GM13976 (cell line): ENCODE data around the gene MYOM3.
"Not testable (repeated sequence)": the region's sequence is repeated elsewhere in the genome, so short reads cannot be mapped to it uniquely, and the experiment has no call there.

Source experiments
- DNase-seq: peaks from one replicate; pipeline ENCODE4 v3.0.0; 2012; ENCODE audit warnings: low spot score
- in situ Hi-C: fragments of 300-500 bp; cut with MboI; formaldehyde crosslinking; loops from one replicate; pipeline ENCODE4 v1.12.0; 2022; ENCODE audit warnings: low sequenced_read_pairs, mixed read lengths, inconsistent platforms; ENCODE audit not compliant: unreplicated experiment
- TF ChIP-seq, protein P1 (sequence below): IDR thresholded peaks from 2 replicates; pipeline ENCODE4 v1.5.1; 2012; ENCODE audit warnings: borderline replicate concordance, mild to moderate bottlenecking; ENCODE audit not compliant: insufficient read depth; ENCODE audit errors: extremely low read depth, missing control alignments, control extremely low read depth

The MYOM3 gene

GRCh38 chr1:24021403-24022266, 90.3 kb downstream of the MYOM3 start:
- no peak for DNase-seq
- in situ Hi-C loops, result no loop called here

GRCh38 chr1:24020470-24020869, 91.5 kb downstream of the MYOM3 start:
- TF ChIP-seq, protein P1, sequence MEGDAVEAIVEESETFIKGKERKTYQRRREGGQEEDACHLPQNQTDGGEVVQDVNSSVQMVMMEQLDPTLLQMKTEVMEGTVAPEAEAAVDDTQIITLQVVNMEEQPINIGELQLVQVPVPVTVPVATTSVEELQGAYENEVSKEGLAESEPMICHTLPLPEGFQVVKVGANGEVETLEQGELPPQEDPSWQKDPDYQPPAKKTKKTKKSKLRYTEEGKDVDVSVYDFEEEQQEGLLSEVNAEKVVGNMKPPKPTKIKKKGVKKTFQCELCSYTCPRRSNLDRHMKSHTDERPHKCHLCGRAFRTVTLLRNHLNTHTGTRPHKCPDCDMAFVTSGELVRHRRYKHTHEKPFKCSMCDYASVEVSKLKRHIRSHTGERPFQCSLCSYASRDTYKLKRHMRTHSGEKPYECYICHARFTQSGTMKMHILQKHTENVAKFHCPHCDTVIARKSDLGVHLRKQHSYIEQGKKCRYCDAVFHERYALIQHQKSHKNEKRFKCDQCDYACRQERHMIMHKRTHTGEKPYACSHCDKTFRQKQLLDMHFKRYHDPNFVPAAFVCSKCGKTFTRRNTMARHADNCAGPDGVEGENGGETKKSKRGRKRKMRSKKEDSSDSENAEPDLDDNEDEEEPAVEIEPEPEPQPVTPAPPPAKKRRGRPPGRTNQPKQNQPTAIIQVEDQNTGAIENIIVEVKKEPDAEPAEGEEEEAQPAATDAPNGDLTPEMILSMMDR, result no peak
- in situ Hi-C loops, result no loop called here
- DNase-seq, result no peak

More at GRCh38 chr1:24021403-24022266, 90.3 kb downstream of the MYOM3 start:
- TF ChIP-seq, protein P1, result no peak

GRCh38 chr1:24020025-24020424, 91.9 kb downstream of the MYOM3 start:
- in situ Hi-C loops, result no loop called here
- no peak for DNase-seq
- TF ChIP-seq, protein P1, result no peak

DNA sequence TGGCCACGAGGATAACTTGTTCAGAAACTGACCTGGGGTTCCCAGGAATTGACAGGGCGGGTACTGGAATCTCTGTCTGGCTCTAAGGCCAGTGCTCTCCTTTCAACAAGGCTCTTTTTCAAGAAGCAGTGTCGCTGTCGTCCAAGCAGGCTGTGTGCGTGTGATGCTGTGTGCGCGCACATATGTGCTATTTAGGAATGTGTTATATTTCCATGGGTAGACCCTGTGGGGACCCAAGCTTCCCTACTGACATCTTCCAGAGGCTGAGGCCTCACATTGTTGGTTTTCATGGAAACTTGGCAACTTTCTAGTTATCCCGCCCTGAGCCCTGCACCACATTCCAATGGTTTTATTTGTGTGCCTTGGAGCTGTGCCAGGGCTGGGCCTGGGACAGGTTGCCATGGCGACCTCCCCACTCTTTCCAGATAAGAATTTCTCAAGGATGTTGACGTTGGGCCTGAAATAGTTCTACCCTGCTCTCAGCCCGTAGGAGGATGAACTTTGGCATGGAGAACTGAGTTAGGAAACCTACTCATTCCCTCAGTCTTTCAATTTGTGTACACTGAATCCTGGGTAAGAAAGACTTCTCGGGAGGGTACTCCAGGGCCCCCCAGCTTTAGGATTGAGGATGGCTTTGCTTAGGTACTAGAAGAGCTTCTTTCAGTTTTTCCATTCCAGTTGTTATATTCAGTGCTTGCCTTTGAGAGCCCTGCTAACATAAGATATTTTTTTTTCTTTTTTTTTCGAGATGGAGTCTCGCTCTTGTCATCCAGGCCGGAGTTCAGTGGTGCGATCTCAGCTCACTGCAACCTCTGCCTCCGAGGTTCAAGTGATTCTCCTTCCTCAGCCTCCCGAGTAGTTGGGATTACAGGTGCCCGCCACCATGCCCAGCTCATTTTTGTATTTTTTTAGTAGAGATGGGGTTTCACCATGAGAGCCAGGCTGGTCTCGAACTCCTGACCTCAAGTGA, 93.0 kb downstream of the MYOM3 start:
- in situ Hi-C loops, result no loop called here
- TF ChIP-seq, protein P1, result no peak
- no peak for DNase-seq

DNA sequence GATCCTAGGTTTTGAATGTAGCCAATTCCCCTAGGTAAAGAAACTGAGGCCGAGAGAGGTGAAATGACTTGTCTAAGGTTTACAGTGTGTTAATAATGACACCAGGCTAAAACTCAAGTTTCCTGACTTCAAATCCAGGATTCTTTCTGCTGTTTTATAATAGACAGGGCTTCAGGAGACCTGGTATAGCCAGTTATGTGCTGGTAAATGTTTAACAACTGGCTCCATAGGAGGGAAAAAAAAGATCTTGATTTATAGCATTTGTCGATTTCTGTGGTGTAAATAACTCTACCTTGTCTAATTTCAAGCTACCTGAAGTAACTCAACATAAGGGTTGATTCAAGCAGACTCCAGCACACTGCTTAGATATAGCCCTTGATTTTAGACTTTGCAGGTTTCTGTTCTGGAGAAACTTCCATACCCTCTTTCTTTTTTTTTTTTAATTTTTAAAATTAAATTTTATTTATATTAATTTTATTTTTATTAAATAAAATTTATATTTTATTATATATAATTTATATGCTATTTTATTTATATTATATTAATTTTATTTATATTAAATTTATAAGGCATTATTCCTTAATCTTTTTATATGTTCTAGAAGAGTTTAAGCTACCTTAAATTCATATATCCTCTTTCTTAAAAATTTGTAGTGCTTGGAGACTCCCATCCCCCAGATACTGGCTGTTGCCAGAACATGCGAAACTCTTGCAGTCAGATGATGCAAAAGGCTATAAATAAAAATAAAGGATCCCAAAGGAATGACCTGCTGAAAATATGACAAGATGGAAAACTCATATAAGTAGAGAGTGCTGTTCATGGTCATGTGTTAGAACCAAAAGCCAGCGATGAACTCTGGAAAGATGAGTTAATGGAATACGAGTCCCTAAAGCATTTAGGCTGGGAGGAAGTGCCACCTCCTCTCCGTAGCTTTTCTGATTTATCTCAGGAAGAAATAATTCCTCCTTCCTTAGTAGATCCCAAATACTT, 96.4 kb downstream of the MYOM3 start:
- TF ChIP-seq, protein P1, result no peak
- in situ Hi-C loops, result no loop called here
- no peak for DNase-seq

DNA sequence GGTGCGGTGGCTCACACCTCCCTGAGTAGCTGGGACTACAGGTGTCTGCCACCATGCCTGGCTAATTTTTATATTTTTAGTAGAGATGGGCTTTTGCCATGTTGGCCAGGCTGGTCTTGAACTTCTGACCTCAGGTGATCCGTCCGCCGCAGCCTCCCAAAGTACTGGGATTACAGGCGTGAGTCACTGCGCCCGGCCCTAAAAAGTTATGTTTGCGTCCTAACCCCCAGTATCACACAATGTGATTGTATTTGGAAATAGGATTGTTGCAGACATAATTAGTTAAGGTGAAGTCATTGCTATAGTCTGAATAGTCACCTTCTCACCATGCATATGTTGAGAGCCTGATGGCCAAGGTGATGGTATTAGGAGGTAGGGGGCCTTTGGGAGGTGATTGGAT, 99.1 kb downstream of the MYOM3 start:
- DNase-seq, in situ Hi-C loops: not testable (repeated sequence)
